ENCODE measurements around the gene KCNIP2. TPM values are rescaled to one million over a fixed set of nuclear protein-coding genes. Genes with fewer than 3 reads are reported as not detected.

KCNIP2 gene
- total RNA-seq, 4 donors from 2014 or later, result 1.1 to 5.2 (median 2.2) TPM

- Histone ChIP-seq H3K9me3 (no peaks in the 10 kb centered on the region), H3K4me3 (peak overlapping the region; percentile 86 to 98 (median 91)), H3K4me1 (peaks cover 2 to 50% (median 45%) of the 10 kb centered on the region in 4 donors), H3K36me3 (peaks cover 0 to 14% (median 2%) of the 10 kb centered on the region in 4 donors), H3K27ac (peak overlapping the region; percentile 96 to 99 (median 98)), H3K27me3 (no peaks in the 10 kb centered on the region)
- in situ Hi-C loops (cut with MboI; ENCODE audit: low pct_ligation_motif_present in 1 of 4, low pct_unique_long_range_greater_than_20kb in 1 of 4, low sequenced_read_pairs in 3 of 4) (no loop called here), intact Hi-C loops (cut with DNase I; ENCODE audit: low total_unique reads) (no loop called here)
- TF ChIP-seq POLR2A (IDR thresholded peaks at IDR 0.05) (no peak), EP300 (IDR thresholded peaks at IDR 0.05; ENCODE audit: low read depth) (no peak), CTCF (IDR thresholded peaks at IDR 0.05) (no peak), POLR2AphosphoS5 (IDR thresholded peaks at IDR 0.05) (no peak)
- DNase-seq, result no peak
- 0 to 1% methylated on average over 6 to 14 of the region's 14 CpGs for WGBS, 2 donors (ENCODE audit: low coverage in 1 of 2)
These were observed 26.7 kb downstream of the KCNIP2 start for GRCh38 chr10:101816913-101817336.

GRCh38 chr10:101816376-101816775 is 27.2 kb downstream of the KCNIP2 start:
- in situ Hi-C loops (cut with MboI; ENCODE audit: low pct_ligation_motif_present in 1 of 4, low pct_unique_long_range_greater_than_20kb in 1 of 4, low sequenced_read_pairs in 3 of 4) (no loop called here), intact Hi-C loops (cut with DNase I; ENCODE audit: low total_unique reads) (no loop called here)
- DNase-seq, result no peak
- no peaks in the 10 kb centered on the region for H3K9me3 ChIP-seq
- H3K4me1 ChIP-seq, result peaks cover 2 to 52% (median 45%) of the 10 kb centered on the region in 4 donors
- peak overlapping the region; percentile 86 to 98 (median 91) for H3K4me3 ChIP-seq
- 0 to 1% methylated on average over 5 of the region's 5 CpGs for WGBS, 2 donors (ENCODE audit: low coverage in 1 of 2)
- H3K36me3 ChIP-seq, result peaks cover 0 to 20% (median 3%) of the 10 kb centered on the region in 4 donors
- TF ChIP-seq POLR2A (IDR thresholded peaks at IDR 0.05) (no peak), EP300 (IDR thresholded peaks at IDR 0.05; ENCODE audit: low read depth) (no peak), POLR2AphosphoS5 (IDR thresholded peaks at IDR 0.05) (no peak), CTCF (IDR thresholded peaks at IDR 0.05) (no peak)
- H3K27ac ChIP-seq, result peak overlapping the region; percentile 96 to 99 (median 98)
- no peaks in the 10 kb centered on the region for H3K27me3 ChIP-seq

- Histone ChIP-seq H3K4me1 (peaks cover 2 to 49% (median 42%) of the 10 kb centered on the region in 4 donors), H3K27ac (peak overlapping the region in 2 of 4 donors; percentile 13 to 35), H3K36me3 (peaks cover 0 to 36% (median 10%) of the 10 kb centered on the region in 4 donors), H3K9me3 (no peaks in the 10 kb centered on the region), H3K4me3 (peak overlapping the region in 2 of 4 donors; percentile 89 to 93), H3K27me3 (no peaks in the 10 kb centered on the region)
- TF ChIP-seq CTCF (IDR thresholded peaks at IDR 0.05) (no peak), POLR2A (IDR thresholded peaks at IDR 0.05) (no peak), POLR2AphosphoS5 (IDR thresholded peaks at IDR 0.05) (no peak), EP300 (IDR thresholded peaks at IDR 0.05; ENCODE audit: low read depth) (no peak)
- intact Hi-C loops (cut with DNase I; ENCODE audit: low total_unique reads) (no loop called here), in situ Hi-C loops (cut with MboI; ENCODE audit: low pct_ligation_motif_present in 1 of 4, low pct_unique_long_range_greater_than_20kb in 1 of 4, low sequenced_read_pairs in 3 of 4) (no loop called here)
- WGBS, 2 donors (ENCODE audit: low coverage in 1 of 2), result 70% methylated on average over 8 of the region's 8 CpGs
- DNase-seq, result no peak
These were observed 29.0 kb downstream of the KCNIP2 start for GRCh38 chr10:101814466-101815071.

- no peaks in the 10 kb centered on the region for H3K9me3 ChIP-seq
- H3K4me3 ChIP-seq, result no peak overlapping the region
- intact Hi-C loops (cut with DNase I; ENCODE audit: low total_unique reads), result no loop called here
- 77 to 87% methylated on average over 3 to 4 of the region's 4 CpGs for WGBS, 2 donors (ENCODE audit: low coverage in 1 of 2)
- H3K27me3 ChIP-seq, result no peaks in the 10 kb centered on the region
- peaks cover 0 to 40% (median 32%) of the 10 kb centered on the region in 4 donors for H3K4me1 ChIP-seq
- DNase-seq, result no peak
- TF ChIP-seq CTCF (IDR thresholded peaks at IDR 0.05) (no peak), POLR2AphosphoS5 (IDR thresholded peaks at IDR 0.05) (no peak), POLR2A (IDR thresholded peaks at IDR 0.05) (no peak), EP300 (IDR thresholded peaks at IDR 0.05; ENCODE audit: low read depth) (no peak)
- H3K36me3 ChIP-seq, result peaks cover 0 to 53% (median 20%) of the 10 kb centered on the region in 4 donors
- in situ Hi-C loops (cut with MboI; ENCODE audit: low pct_ligation_motif_present in 1 of 4, low pct_unique_long_range_greater_than_20kb in 1 of 4, low sequenced_read_pairs in 3 of 4), result no loop called here
- H3K27ac ChIP-seq, result no peak overlapping the region
These were observed 31.0 kb downstream of the KCNIP2 start for GRCh38 chr10:101812606-101813005.
